ENCODE measurements around the gene MYADML2.

Gene MYADML2

DNA sequence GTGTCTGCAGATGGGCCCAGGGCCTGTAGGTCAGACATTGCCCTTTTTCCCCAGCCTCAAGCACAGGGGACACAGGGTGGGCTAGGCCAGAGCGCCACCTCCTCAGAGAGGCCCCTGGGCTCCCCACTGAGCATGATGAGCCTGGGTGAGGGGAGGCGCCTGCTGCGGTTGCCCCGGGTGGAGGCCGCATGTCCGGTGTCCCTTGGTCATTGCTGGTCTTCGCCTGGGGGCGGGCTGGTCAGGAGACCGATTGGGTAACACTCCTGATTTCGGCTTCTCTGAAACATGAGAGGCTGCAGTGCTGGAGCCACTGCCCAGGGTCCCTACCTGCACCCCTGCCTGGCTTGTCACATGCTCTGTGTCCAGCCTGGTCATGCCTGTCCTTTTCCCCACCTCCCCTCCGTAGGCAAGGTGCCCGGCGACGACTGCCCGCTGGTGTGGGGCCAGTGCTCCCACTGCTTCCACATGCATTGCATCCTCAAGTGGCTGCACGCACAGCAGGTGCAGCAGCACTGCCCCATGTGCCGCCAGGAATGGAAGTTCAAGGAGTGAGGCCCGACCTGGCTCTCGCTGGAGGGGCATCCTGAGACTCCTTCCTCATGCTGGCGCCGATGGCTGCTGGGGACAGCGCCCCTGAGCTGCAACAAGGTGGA lies 47.4 kb downstream of the MYADML2 start:
- DNase-seq (ENCODE audit: low spot score): no peak

DNA sequence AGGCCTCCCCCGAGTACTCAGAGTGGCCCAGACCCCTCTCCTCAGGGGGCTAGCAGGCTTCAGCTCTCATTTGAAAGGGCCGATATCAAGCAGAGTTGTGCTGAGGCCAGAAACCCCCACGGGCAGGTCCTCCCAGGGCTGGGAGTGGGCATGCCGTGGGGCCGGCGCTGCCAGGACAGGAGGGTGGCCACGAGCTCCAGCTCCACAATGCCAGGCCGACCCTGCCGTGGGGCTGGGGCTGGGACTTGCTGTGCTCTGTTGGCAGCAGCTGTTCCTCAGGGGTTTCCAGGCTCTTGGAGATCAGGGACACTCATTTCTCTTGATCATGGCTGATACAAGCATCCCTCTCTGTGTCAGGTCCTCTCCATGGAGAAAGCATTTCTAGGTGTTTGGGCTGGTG lies 48.1 kb downstream of the MYADML2 start:
- DNase-seq (ENCODE audit: low spot score): no peak

- peak; percentile 48 for DNase-seq (ENCODE audit: low spot score)
Measured at GRCh38 chr17:81898029-81898866, 48.8 kb downstream of the MYADML2 start.

GRCh38 chr17:81895400-81895799 lies 51.6 kb downstream of the MYADML2 start:
- DNase-seq (ENCODE audit: low spot score): no peak

GRCh38 chr17:81891303-81891552 lies 55.8 kb downstream of the MYADML2 start:
- no peak for DNase-seq (ENCODE audit: low spot score)

GRCh38 chr17:81890447-81891302 lies 56.4 kb downstream of the MYADML2 start:
- no peak for DNase-seq (ENCODE audit: low spot score)
